IPS-18a (cell line): ENCODE results near the gene IMMP2L.

Source experiments
- H3K27ac ChIP-seq: one replicate; pipeline ENCODE4 v1.5.1; 2013; ENCODE audit warnings: low read length
- H3K27me3 ChIP-seq: one replicate; pipeline ENCODE4 v1.6.1; 2013; ENCODE audit warnings: mild to moderate bottlenecking, low read length; ENCODE audit not compliant: control insufficient read depth, insufficient read depth
- H3K36me3 ChIP-seq: one replicate; pipeline ENCODE4 v1.6.1; 2013; ENCODE audit warnings: low read depth, low read length; ENCODE audit not compliant: control insufficient read depth
- H3K4me1 ChIP-seq: one replicate; pipeline ENCODE4 v1.6.1; 2013; ENCODE audit warnings: low read depth, low read length; ENCODE audit not compliant: control insufficient read depth
- H3K4me3 ChIP-seq: one replicate; pipeline ENCODE4 v1.5.1; 2013; ENCODE audit warnings: low read length
- H3K9ac ChIP-seq: one replicate; pipeline ENCODE4 v1.6.1; 2013; ENCODE audit warnings: mild to moderate bottlenecking, low read length, moderate library complexity
- H3K9me3 ChIP-seq: one replicate; pipeline ENCODE4 v1.6.1; 2013; ENCODE audit warnings: low read depth, low read length; ENCODE audit not compliant: control insufficient read depth

IMMP2L gene

GRCh38 chr7:111383133-111383532 is 179.2 kb downstream of the IMMP2L start:
- Histone ChIP-seq H3K27ac (no peak overlapping the region), H3K27me3 (no peaks in the 10 kb centered on the region), H3K36me3 (no peaks in the 10 kb centered on the region), H3K4me1 (no peaks in the 10 kb centered on the region), H3K9ac (no peak overlapping the region), H3K4me3 (no peak overlapping the region), H3K9me3 (no peaks in the 10 kb centered on the region)

DNA sequence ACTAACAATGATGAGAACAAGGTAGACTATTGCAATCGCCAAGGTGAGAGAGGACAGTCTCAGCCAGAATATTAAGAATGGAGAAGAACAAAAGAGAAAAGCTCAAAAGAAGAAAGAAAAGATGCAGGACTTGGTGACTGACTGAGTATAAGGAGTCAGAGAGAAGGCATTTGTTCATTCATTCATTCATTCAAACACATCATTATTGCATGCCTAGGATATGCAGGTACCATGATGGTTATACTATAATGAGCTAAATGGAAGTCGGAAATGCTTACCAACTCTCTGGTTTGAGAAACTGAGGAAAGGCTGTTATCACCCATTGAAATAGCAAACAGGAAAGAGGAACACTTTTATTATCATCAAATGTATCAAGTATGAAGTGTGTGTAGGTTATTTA is 180.7 kb downstream of the IMMP2L start:
- H3K4me3 ChIP-seq: no peak overlapping the region
- H3K27me3 ChIP-seq: no peaks in the 10 kb centered on the region
- no peaks in the 10 kb centered on the region for H3K9me3 ChIP-seq
- no peak overlapping the region for H3K9ac ChIP-seq
- no peaks in the 10 kb centered on the region for H3K4me1 ChIP-seq
- H3K36me3 ChIP-seq: no peaks in the 10 kb centered on the region
- H3K27ac ChIP-seq: no peak overlapping the region

DNA sequence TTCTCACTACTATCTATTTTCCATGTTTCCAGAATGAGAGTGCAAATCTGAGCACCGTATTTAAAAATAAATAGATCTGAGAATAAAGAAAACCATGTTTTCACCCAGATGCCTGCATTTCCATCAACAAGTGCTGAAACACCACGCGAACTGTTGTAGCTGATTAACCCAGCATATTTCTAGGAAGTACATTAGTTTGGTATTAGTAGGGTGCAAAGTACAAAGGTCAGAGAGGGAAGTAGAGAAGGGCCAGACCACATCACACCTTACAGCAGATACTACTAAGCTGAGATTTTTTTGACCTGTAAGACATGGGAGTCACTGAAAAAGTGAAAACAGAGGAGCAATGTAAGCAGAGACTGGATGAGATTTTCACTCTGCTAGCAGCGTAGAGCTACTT is 181.3 kb downstream of the IMMP2L start:
- H3K9ac ChIP-seq: no peak overlapping the region
- H3K27me3 ChIP-seq: no peaks in the 10 kb centered on the region
- H3K4me3 ChIP-seq: no peak overlapping the region
- no peaks in the 10 kb centered on the region for H3K9me3 ChIP-seq
- no peaks in the 10 kb centered on the region for H3K4me1 ChIP-seq
- no peak overlapping the region for H3K27ac ChIP-seq
- H3K36me3 ChIP-seq: no peaks in the 10 kb centered on the region

GRCh38 chr7:111374027-111374426 is 188.3 kb downstream of the IMMP2L start:
- H3K9ac ChIP-seq: no peak overlapping the region
- no peaks in the 10 kb centered on the region for H3K27me3 ChIP-seq
- no peak overlapping the region for H3K4me3 ChIP-seq
- no peaks in the 10 kb centered on the region for H3K9me3 ChIP-seq
- H3K27ac ChIP-seq: no peak overlapping the region
- no peaks in the 10 kb centered on the region for H3K36me3 ChIP-seq
- H3K4me1 ChIP-seq: no peaks in the 10 kb centered on the region

DNA sequence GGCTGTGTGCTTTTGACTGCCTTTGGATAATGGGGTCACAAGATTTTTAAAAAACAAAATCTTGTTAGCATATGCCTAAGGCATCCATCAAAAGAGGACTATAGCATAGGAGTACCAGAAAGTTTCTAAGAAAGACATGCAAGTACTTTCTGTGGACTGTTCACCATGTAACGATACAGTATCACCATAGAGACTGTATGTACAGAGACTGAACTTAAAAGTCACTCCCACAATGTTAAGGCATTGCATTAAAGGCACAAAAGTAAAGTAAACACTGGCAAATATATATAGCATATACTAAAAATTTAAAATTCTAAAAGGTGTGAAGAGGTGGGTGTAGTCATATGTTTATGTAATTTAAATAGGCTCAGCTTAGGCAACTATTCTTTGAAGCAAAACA is 190.9 kb downstream of the IMMP2L start:
- no peaks in the 10 kb centered on the region for H3K4me1 ChIP-seq
- H3K27ac ChIP-seq: no peak overlapping the region
- no peaks in the 10 kb centered on the region for H3K27me3 ChIP-seq
- no peak overlapping the region for H3K4me3 ChIP-seq
- H3K36me3 ChIP-seq: no peaks in the 10 kb centered on the region
- H3K9ac ChIP-seq: no peak overlapping the region
- no peaks in the 10 kb centered on the region for H3K9me3 ChIP-seq

DNA sequence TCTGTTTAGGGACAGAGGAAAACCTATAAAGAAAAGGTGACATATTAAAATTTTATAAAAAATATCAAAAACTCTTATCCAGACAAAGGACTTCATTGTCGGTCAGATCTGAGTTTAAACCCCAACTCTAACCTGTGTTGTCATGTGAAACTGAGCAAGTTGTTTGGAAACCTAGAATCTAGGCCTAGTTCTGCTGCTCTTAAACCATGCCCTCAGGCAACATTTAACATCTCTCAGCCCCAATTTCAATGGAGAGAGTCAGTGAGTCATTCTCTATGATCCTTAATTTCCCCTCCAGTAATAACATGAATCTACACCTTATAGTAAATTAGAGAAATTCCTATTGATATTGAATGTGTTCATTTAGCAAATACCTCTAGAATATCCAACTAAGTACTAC is 192.3 kb downstream of the IMMP2L start:
- Histone ChIP-seq H3K9me3 (no peaks in the 10 kb centered on the region), H3K9ac (no peak overlapping the region), H3K4me1 (no peaks in the 10 kb centered on the region), H3K27ac (no peak overlapping the region), H3K27me3 (no peaks in the 10 kb centered on the region), H3K36me3 (no peaks in the 10 kb centered on the region), H3K4me3 (no peak overlapping the region)

DNA sequence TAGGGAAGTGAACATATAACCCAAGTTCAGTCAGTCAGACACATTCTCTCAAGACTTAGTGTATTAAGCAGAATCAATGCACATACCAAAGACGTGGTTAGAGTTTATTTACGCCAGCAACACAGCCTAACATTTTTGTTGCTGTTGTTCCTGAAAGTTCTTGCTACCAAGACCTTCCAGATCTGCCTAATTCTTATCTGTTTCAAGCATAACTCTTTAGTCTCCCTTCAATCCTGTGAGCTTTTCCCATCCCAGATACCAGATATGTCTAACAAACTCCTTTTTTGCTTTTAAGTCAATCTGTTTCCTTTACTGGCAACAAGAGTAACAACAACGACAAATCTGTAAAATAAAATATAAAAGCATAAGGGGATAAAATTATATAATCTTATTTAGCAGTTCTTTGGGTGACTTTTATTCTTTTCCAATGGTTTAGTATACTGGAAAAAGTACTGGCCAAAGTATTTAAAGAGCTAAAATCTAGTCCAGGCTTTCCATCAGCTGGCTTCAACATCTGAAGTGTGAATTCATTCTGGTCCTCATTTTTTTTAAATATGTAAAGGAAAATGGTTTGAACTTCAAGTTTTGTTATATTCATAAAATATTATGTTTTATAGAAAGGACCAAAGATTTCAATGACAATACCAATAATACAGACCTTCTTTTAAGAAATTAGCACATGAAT is 193.8 kb downstream of the IMMP2L start:
- Histone ChIP-seq H3K9ac (no peak overlapping the region), H3K27ac (no peak overlapping the region), H3K36me3 (no peaks in the 10 kb centered on the region), H3K4me3 (no peak overlapping the region), H3K27me3 (no peaks in the 10 kb centered on the region), H3K9me3 (no peaks in the 10 kb centered on the region), H3K4me1 (no peaks in the 10 kb centered on the region)

GRCh38 chr7:111364413-111364812 is 197.9 kb downstream of the IMMP2L start:
- Histone ChIP-seq H3K9me3 (no peaks in the 10 kb centered on the region), H3K9ac (no peak overlapping the region), H3K4me3 (no peak overlapping the region), H3K36me3 (no peaks in the 10 kb centered on the region), H3K4me1 (peaks cover 5% of the 10 kb centered on the region), H3K27me3 (no peaks in the 10 kb centered on the region), H3K27ac (no peak overlapping the region)

DNA sequence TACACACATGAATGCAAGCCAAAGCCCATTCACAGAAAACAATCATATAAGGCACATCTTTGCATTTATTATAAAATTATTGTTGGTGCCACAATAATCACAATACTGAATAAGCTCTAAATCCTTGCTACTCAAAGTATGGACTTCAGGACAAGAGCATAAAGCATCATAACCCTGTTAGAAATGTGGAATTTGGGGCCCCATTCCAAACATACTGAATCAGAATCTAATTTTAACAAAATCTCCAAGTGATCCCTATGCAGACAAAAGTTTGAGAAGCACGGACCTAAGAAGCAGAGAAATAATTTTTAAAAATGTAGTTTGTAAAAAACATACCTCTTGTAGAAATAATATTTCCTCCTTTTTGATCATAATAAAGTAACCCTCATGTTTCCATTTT is 199.2 kb downstream of the IMMP2L start:
- no peak overlapping the region for H3K27ac ChIP-seq
- H3K36me3 ChIP-seq: no peaks in the 10 kb centered on the region
- no peak overlapping the region for H3K4me3 ChIP-seq
- no peak overlapping the region for H3K9ac ChIP-seq
- no peaks in the 10 kb centered on the region for H3K9me3 ChIP-seq
- peaks cover 5% of the 10 kb centered on the region for H3K4me1 ChIP-seq
- H3K27me3 ChIP-seq: no peaks in the 10 kb centered on the region

GRCh38 chr7:111362506-111363054 is 199.7 kb downstream of the IMMP2L start:
- Histone ChIP-seq H3K27ac (no peak overlapping the region), H3K4me3 (no peak overlapping the region)

DNA sequence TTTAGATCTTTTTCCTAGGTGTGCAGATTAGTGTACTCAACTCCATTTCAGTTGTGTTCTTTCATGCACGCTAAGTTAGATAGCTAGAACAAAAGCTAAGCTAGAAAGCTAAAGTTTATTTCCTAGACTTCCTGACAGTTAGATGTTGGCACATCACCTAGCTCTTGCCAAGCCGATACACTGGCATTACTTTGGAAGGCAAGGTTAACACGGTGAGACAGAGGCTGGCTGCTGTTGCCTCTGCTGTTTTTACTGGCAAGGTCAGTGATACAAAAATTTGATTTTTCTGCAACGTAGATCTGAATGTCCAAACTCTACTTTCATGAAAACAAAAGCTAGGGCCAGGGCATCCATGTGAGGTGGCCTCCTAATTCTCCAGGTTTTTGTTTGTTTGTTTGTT is 203.4 kb downstream of the IMMP2L start:
- peaks cover 5% of the 10 kb centered on the region for H3K4me1 ChIP-seq
- H3K9me3 ChIP-seq: no peaks in the 10 kb centered on the region
- no peak overlapping the region for H3K27ac ChIP-seq
- no peak overlapping the region for H3K9ac ChIP-seq
- no peaks in the 10 kb centered on the region for H3K27me3 ChIP-seq
- no peak overlapping the region for H3K4me3 ChIP-seq
- no peaks in the 10 kb centered on the region for H3K36me3 ChIP-seq

More at GRCh38 chr7:111362506-111363054, 199.7 kb downstream of the IMMP2L start:
- Histone ChIP-seq H3K36me3 (no peaks in the 10 kb centered on the region), H3K4me1 (peaks cover 5% of the 10 kb centered on the region), H3K27me3 (no peaks in the 10 kb centered on the region), H3K9me3 (no peaks in the 10 kb centered on the region), H3K9ac (no peak overlapping the region)

- no peak overlapping the region for H3K27ac ChIP-seq
- H3K9me3 ChIP-seq: no peaks in the 10 kb centered on the region
- no peaks in the 10 kb centered on the region for H3K36me3 ChIP-seq
- H3K4me3 ChIP-seq: no peak overlapping the region
- no peaks in the 10 kb centered on the region for H3K27me3 ChIP-seq
- H3K4me1 ChIP-seq: peaks cover 3% of the 10 kb centered on the region
- no peak overlapping the region for H3K9ac ChIP-seq
These were observed 204.6 kb downstream of the IMMP2L start for GRCh38 chr7:111357691-111358090.
